Testis (tissue), 3 donors: ENCODE results near the gene VPS36. TPM values are rescaled to one million over a fixed set of nuclear protein-coding genes. Genes with fewer than 3 reads are reported as not detected.
A peak's percentile ranks its signal among the peaks of the same experiment; 100 is the strongest.

ENCODE experiments used
- DNase-seq: peaks from one replicate; pipeline ENCODE4 v3.0.0-alpha.2; 2019
- H3K27ac ChIP-seq, 2 donors: fragments of 200-600 bp; sonication (generic); one replicate each; pipeline ENCODE4 v1.5.1; 2019
- H3K27me3 ChIP-seq: fragments of 200-600 bp; sonication (generic); one replicate; pipeline ENCODE4 v1.5.1; 2019
- H3K36me3 ChIP-seq: fragments of 200-600 bp; sonication (generic); one replicate; pipeline ENCODE4 v1.5.1; 2017; ENCODE audit warnings: low read depth; ENCODE audit errors: missing control alignments
- H3K4me1 ChIP-seq: fragments of 200-600 bp; sonication (generic); one replicate; pipeline ENCODE4 v1.5.1; 2019
- H3K4me3 ChIP-seq, 2 donors: fragments of 200-600 bp; sonication (generic); one replicate each; pipeline ENCODE4 v1.5.1; 2017 to 2019
- H3K9me3 ChIP-seq: fragments of 200-600 bp; sonication (generic); one replicate; pipeline ENCODE4 v1.5.1; 2017
- CTCF ChIP-seq, 3 experiments: fragments of 450-650 bp in 2 of 3; fragments of 200-600 bp in 1 of 3; sonication (generic) in 1 of 3; IDR thresholded peaks; one replicate each; pipeline ENCODE4 v1.5.1; 2016 to 2019; ENCODE audit warnings: antibody characterized with exemption in 3 of 3, mild to moderate bottlenecking in 2 of 3, moderate library complexity in 1 of 3
- POLR2A ChIP-seq: fragments of 450-650 bp; IDR thresholded peaks from one replicate; pipeline ENCODE4 v1.6.1; 2017; ENCODE audit warnings: antibody characterized with exemption, mild to moderate bottlenecking, moderate library complexity
- WGBS, 2 donors: methylation state at CpG; one replicate each; pipeline ENCODE4 v1.1.5; 2018; 5-methylcytosine and 5-hydroxymethylcytosine counted together
- intact Hi-C: fragments of 100-400 bp; cut with DNase I; formaldehyde crosslinking; loops from one replicate; pipeline ENCODE4 v1.15.1; 2023; ENCODE audit warnings: low total_unique reads
- polyA plus RNA-seq: library from polyadenylated mRNA; stranded (reverse); fragments of 350-450 nt; fragmentation: Illumina TruSeq; extraction: RNeasy Lipid Tissue Mini Kit (QIAGEN cat#74804); gene quantifications from one replicate; pipeline ENCODE4 v1.2.3, GENCODE V29; 2014; ENCODE audit warnings: low read depth, low replicate concordance; ENCODE audit not compliant: insufficient read depth
- total RNA-seq, 2 donors: library from RNA; depleted of rRNA; stranded (reverse); fragments of >200 nt; gene quantifications; one replicate each; pipeline ENCODE4 v1.2.3, GENCODE V29; 2016

The VPS36 gene
- total and polyA plus RNA-seq, 3 donors from 2014 or later, result 9.4 to 25.6 (median 24.6) TPM

GRCh38 chr13:52446265-52446664 is 4.2 kb downstream of the VPS36 start:
- DNase-seq, result no peak
- WGBS, 2 donors, result 54 to 87% methylated on average over 1 of the region's 1 CpG
- intact Hi-C loops, result no loop called here
- H3K36me3 ChIP-seq, result no peaks in the 10 kb centered on the region
- TF ChIP-seq CTCF (IDR thresholded peaks at IDR 0.05), result no peak
- no peak for TF ChIP-seq POLR2A
- H3K9me3 ChIP-seq, result no peaks in the 10 kb centered on the region
- H3K4me1 ChIP-seq, result peaks cover 5% of the 10 kb centered on the region
- H3K27ac ChIP-seq, result no peak overlapping the region
- no peak overlapping the region for H3K4me3 ChIP-seq
- no peaks in the 10 kb centered on the region for H3K27me3 ChIP-seq

GRCh38 chr13:52432456-52432855 is 18.0 kb downstream of the VPS36 start:
- no peak for DNase-seq
- Histone ChIP-seq H3K27ac (no peak overlapping the region), H3K36me3 (no peaks in the 10 kb centered on the region), H3K4me1 (peaks cover 3% of the 10 kb centered on the region), H3K9me3 (no peaks in the 10 kb centered on the region), H3K27me3 (no peaks in the 10 kb centered on the region), H3K4me3 (no peak overlapping the region)
- TF ChIP-seq POLR2A (no peak), CTCF (IDR thresholded peaks at IDR 0.05) (no peak)
- 47 to 55% methylated on average over 2 of the region's 2 CpGs for WGBS, 2 donors
- intact Hi-C loops, result no loop called here

DNA sequence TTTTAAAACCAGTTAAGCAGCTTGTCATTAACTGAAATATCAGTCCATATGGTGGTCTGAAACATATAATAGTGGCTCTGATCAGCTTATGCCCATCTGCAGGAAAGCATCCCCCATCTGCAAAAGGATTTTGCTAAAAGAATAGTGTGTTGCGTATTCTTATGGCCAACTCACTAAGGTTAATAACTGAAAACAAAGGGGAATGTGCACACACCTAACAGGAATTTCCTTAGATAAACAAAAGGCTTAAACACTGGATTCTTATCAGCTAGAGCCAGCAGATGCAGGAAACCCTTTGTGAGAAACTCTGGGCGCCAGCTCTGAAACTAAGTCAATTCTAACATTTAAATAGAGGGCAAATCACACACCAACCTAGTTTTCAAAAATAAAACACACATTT is 22.1 kb downstream of the VPS36 start:
- Histone ChIP-seq H3K27me3 (no peaks in the 10 kb centered on the region), H3K9me3 (no peaks in the 10 kb centered on the region), H3K4me3 (no peak overlapping the region), H3K4me1 (peaks cover 3% of the 10 kb centered on the region), H3K36me3 (no peaks in the 10 kb centered on the region), H3K27ac (no peak overlapping the region)
- intact Hi-C loops, result no loop called here
- WGBS, 2 donors, result 85 to 91% methylated on average over 2 of the region's 2 CpGs
- no peak for DNase-seq
- no peak for TF ChIP-seq CTCF (IDR thresholded peaks at IDR 0.05)
- no peak for TF ChIP-seq POLR2A

DNA sequence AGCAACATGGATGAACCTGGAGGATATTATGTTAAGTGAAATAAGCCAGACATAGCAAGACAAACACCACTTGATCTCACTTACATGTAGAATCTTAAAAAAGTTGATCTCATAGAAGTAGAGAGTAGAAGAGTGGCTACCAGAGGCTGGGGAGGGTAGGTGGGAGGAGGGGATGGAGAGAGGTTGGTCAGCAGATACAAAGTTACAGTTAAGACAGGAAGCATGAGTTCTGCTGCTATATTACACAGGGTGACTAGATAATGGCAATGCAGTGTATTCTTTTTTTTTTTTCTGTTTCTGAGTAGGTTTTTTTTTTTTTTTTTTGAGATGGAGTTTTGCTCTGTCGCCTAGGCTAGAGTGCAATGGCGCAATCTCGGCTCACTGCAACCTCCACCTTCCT is 29.2 kb downstream of the VPS36 start:
- Histone ChIP-seq H3K4me3 (no peak overlapping the region), H3K36me3 (no peaks in the 10 kb centered on the region), H3K27me3 (no peaks in the 10 kb centered on the region), H3K9me3 (no peaks in the 10 kb centered on the region), H3K4me1 (no peaks in the 10 kb centered on the region), H3K27ac (no peak overlapping the region)
- peak; percentile 48 for DNase-seq
- intact Hi-C loops, result no loop called here
- no peak for TF ChIP-seq CTCF (IDR thresholded peaks at IDR 0.05)
- no peak for TF ChIP-seq POLR2A
- 66 to 94% methylated on average over 3 of the region's 3 CpGs for WGBS, 2 donors

GRCh38 chr13:52419080-52419479 is 31.4 kb downstream of the VPS36 start:
- 15 to 26% methylated on average over 1 of the region's 1 CpG for WGBS, 2 donors
- H3K36me3 ChIP-seq, result no peaks in the 10 kb centered on the region
- no peaks in the 10 kb centered on the region for H3K27me3 ChIP-seq
- no peaks in the 10 kb centered on the region for H3K9me3 ChIP-seq
- no peak overlapping the region for H3K4me3 ChIP-seq
- intact Hi-C loops, result no loop called here
- TF ChIP-seq POLR2A (no peak), CTCF (IDR thresholded peaks at IDR 0.05) (no peak)
- no peak overlapping the region for H3K27ac ChIP-seq
- no peaks in the 10 kb centered on the region for H3K4me1 ChIP-seq
- no peak for DNase-seq
